Stimulated activated CD4-positive, alpha-beta T cell treated with anti-CD3 and anti-CD28 coated beads, Interleukin-1b, Interleukin-23, amount 100 ng/mL, for 1 hour (primary cell): ENCODE data around the gene PCP4.

Experiments used
- DNase-seq, 2 donors: peaks; one replicate each; pipeline ENCODE4 v3.0.0-alpha.2; 2020; ENCODE audit warnings: low read depth in 2 of 2

The PCP4 gene

DNA sequence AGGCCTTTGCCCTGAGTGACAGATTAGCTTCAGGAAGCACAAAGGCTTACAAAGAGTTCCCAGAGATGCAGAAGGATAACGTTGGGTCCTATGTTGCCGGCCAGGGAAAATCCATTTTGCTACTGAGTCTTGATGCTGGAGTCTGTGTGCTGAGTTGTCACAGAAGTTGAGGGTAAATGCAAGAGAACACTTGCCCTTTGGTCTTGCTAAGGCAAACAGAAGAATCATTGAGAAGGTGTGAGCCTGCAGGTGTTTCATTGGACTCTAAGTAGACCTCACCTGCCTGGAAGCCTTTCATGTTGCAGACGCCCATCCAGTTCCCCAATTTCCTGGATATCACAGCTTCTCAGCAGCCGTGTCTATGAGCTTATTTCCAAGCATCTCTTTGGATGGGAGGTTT is 105.2 kb downstream of the PCP4 start:
- DNase-seq, result no peak

DNA sequence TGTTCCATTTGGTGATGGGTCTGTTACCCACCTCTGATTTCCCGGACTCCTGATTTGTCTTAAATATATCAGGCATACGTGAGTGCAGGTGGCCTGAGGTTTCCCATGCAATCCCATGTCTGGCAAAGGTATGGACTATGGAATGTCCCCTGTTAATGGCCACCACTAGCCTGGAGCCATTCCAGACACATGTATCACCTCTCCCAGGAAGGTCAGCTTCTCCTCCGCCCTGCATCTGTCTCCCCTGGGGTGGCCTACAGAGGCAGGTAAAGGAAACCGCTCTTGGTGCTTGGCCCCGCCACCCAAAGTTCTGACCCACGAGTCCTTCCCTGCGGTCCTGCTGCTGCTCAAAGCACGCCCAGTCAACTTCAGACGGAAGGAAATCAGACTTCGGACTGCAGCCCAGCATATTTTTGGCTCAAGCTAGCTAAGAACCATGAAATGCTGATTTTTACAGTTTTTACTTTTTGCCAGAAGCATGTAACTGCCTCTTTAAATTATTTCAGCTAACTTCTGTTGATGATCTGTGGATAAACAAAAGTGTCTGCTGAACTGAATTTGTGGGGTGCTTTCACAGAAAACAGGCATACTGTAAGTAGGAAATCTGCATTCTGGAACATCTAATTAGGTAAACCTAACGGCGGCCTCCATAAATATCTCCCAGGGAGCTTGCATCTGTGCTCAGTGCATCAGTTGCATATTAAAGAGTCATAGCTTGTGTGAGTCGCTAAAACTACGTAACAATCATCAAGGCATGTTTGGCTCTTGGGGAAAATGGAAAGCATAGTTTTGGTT is 105.9 kb downstream of the PCP4 start:
- no peak for DNase-seq

DNA sequence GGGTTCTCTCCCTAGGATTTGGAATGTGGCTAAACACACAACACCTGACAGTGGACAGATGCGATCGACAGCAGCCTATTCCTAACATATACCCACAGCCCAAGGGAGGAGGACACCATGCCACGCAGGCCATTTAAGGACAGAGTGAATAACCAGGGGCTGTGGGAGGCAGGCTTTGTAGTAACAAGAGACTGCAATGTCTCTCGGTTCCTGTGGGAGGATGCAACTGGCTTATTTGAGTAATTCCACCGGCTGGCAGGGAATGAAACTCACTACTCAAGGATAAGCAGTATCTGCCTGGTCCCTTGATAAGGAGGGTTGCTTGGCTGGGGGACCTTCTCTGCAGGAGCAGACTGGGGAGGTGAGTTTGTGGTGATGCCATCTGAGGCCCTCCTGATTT is 109.6 kb downstream of the PCP4 start:
- DNase-seq, result no peak
